WTC11 (cell line): ENCODE measurements around the gene POU2F3. TPM values are rescaled to one million over a fixed set of nuclear protein-coding genes. Genes with fewer than 3 reads are reported as not detected.

ENCODE experiments used
- ATAC-seq: fragments of 200-7000 bp; cut with Tn5 transposase; 2 replicates; pipeline ENCODE4 v1.10.0; 2021; ENCODE audit warnings: mild to moderate bottlenecking, moderate library complexity
- CTCF ChIA-PET: fragments of 300-600 bp; sonication (Branson Sonifier 250); formaldehyde crosslinking; loops from one replicate; lab custom pipeline; 2021; ENCODE audit warnings: antibody characterized with exemption; lab: Charles Lee
- POLR2A ChIA-PET: fragments of 350-600 bp; sonication (Branson Sonifier 250); formaldehyde crosslinking; loops from one replicate; lab custom pipeline; 2021; ENCODE audit warnings: antibody characterized with exemption; lab: Charles Lee
- DNase-seq: peaks from one replicate; pipeline ENCODE4 v3.0.0; 2021; ENCODE audit warnings: low spot score
- H3K27ac Mint-ChIP-seq: 2 replicates; pipeline ENCODE4 v1.8.0; 2021; ENCODE audit warnings: mixed read lengths
- H3K27me3 Mint-ChIP-seq: 2 replicates; pipeline ENCODE4 v1.8.0; 2021; ENCODE audit warnings: low read depth, mild to moderate bottlenecking, moderate library complexity, mixed read lengths
- H3K36me3 Mint-ChIP-seq: 2 replicates; pipeline ENCODE4 v1.8.0; 2021; ENCODE audit warnings: mixed read lengths
- H3K4me1 Mint-ChIP-seq: 2 replicates; pipeline ENCODE4 v1.8.0; 2022; ENCODE audit warnings: mixed read lengths
- H3K4me3 Mint-ChIP-seq: 2 replicates; pipeline ENCODE4 v1.8.0; 2021; ENCODE audit warnings: mild to moderate bottlenecking, moderate library complexity, mixed read lengths
- H3K9me3 Mint-ChIP-seq: 2 replicates; pipeline ENCODE4 v1.8.0; 2021; ENCODE audit warnings: mixed read lengths
- AR ChIP-seq: fragments of 250-450 bp; sonication (Bioruptor Pico); IDR thresholded peaks from 2 replicates; pipeline ENCODE4 v1.9.0; 2021; ENCODE audit warnings: mild to moderate bottlenecking
- ATF2 ChIP-seq: sonication (generic); formaldehyde crosslinking; IDR thresholded peaks from 2 replicates; pipeline ENCODE4 v1.8.1; 2022; ENCODE audit warnings: low read depth, missing genetic modification reagents, borderline replicate concordance
- CBFB ChIP-seq: sonication (generic); formaldehyde crosslinking; IDR thresholded peaks from 2 replicates; pipeline ENCODE4 v1.8.1; 2022; ENCODE audit warnings: mild to moderate bottlenecking, low read depth, missing genetic modification reagents
- ERG ChIP-seq: fragments of 250-450 bp; sonication (Bioruptor Pico); IDR thresholded peaks from 2 replicates; pipeline ENCODE4 v1.8.0; 2021; ENCODE audit warnings: mild to moderate bottlenecking
- GRHL2 ChIP-seq: fragments of 250-450 bp; sonication (Bioruptor Pico); IDR thresholded peaks from 2 replicates; pipeline ENCODE4 v1.8.0; 2022; ENCODE audit warnings: mild to moderate bottlenecking, moderate library complexity; ENCODE audit not compliant: insufficient replicate concordance, severe bottlenecking
- HMGXB4 ChIP-seq: sonication (generic); formaldehyde crosslinking; IDR thresholded peaks from 2 replicates; pipeline ENCODE4 v1.8.1; 2023; ENCODE audit warnings: mild to moderate bottlenecking, moderate library complexity, missing genetic modification reagents
- JAZF1 ChIP-seq: fragments of 250-450 bp; sonication (Bioruptor Pico); IDR thresholded peaks from 2 replicates; pipeline ENCODE4 v1.9.0; 2021; ENCODE audit warnings: moderate library complexity, mild to moderate bottlenecking, inconsistent platforms
- JUN ChIP-seq: sonication (generic); formaldehyde crosslinking; IDR thresholded peaks from 2 replicates; pipeline ENCODE4 v1.8.0; 2023; ENCODE audit warnings: mild to moderate bottlenecking, missing genetic modification reagents
- OVOL2 ChIP-seq: fragments of 250-450 bp; sonication (Bioruptor Pico); IDR thresholded peaks from 2 replicates; pipeline ENCODE4 v1.9.0; 2021; ENCODE audit warnings: mild to moderate bottlenecking, borderline replicate concordance
- SOX15 ChIP-seq: fragments of 250-450 bp; sonication (Bioruptor Pico); IDR thresholded peaks from 2 replicates; pipeline ENCODE4 v1.9.0; 2021; ENCODE audit warnings: mild to moderate bottlenecking
- SP1 ChIP-seq: sonication (generic); formaldehyde crosslinking; conservative IDR thresholded peaks from 2 replicates; pipeline ENCODE4 v1.8.1; 2022; ENCODE audit warnings: missing genetic modification reagents
- TEAD1 ChIP-seq: sonication (generic); formaldehyde crosslinking; IDR thresholded peaks from 2 replicates; pipeline ENCODE4 v1.8.0; 2022; ENCODE audit warnings: mild to moderate bottlenecking, missing genetic modification reagents
- USF1 ChIP-seq: sonication (generic); formaldehyde crosslinking; IDR thresholded peaks from 2 replicates; pipeline ENCODE4 v1.8.0; 2022; ENCODE audit warnings: mild to moderate bottlenecking, missing genetic modification reagents
- USF2 ChIP-seq: sonication (generic); formaldehyde crosslinking; IDR thresholded peaks from 2 replicates; pipeline ENCODE4 v1.8.1; 2023; ENCODE audit warnings: mild to moderate bottlenecking, missing genetic modification reagents, moderate library complexity
- ZNF396 ChIP-seq: fragments of 250-450 bp; sonication (Bioruptor Pico); IDR thresholded peaks from 2 replicates; pipeline ENCODE4 v1.8.0; 2021; ENCODE audit warnings: mild to moderate bottlenecking, moderate library complexity, borderline replicate concordance
- ZNF425 ChIP-seq: fragments of 250-450 bp; sonication (Bioruptor Pico); conservative IDR thresholded peaks from 2 replicates; pipeline ENCODE4 v1.9.0; 2021; ENCODE audit warnings: mild to moderate bottlenecking
- ZSCAN18 ChIP-seq: fragments of 250-450 bp; sonication (Bioruptor Pico); IDR thresholded peaks from 2 replicates; pipeline ENCODE4 v2.1.2; 2022; ENCODE audit warnings: mild to moderate bottlenecking, moderate library complexity
- total RNA-seq: library from RNA; stranded (reverse); gene quantifications from 3 replicates; pipeline ENCODE4 v1.2.3, GENCODE V29; 2021

The POU2F3 gene
- total RNA-seq, 1 experiment from 2014 or later = 0.61 TPM

- Mint-ChIP-seq H3K27ac (no peak overlapping the region), H3K36me3 (no peaks in the 10 kb centered on the region), H3K27me3 (peaks cover 94% of the 10 kb centered on the region), H3K4me1 (peaks cover 26% of the 10 kb centered on the region), H3K9me3 (no peaks in the 10 kb centered on the region), H3K4me3 (peak overlapping the region; percentile 79)
- ChIA-PET POLR2A (no interaction called here), CTCF (interaction anchor here (1.6 to 5.0 kb wide), 6 partner anchors 17 to 91 kb away, joined by 4 to 28 read pairs (median 14); no protein-coding TSS in a partner anchor)
- ATAC-seq = peak; percentile 3; the same call in 1 of the 2 replicates
- DNase-seq = no peak
- no peak for TF ChIP-seq ZNF425
- TF ChIP-seq OVOL2 (CRISPR knock-in tag) = no peak
- TF ChIP-seq ERG = no peak
Observed at GRCh38 chr11:120211522-120212258, 28.2 kb upstream of the POU2F3 start.

GRCh38 chr11:120212259-120212878 is 27.6 kb upstream of the POU2F3 start:
- CTCF ChIA-PET = interaction anchor here (0.7 to 5.0 kb wide), 10 partner anchors 12 to 91 kb away, joined by 3 to 28 read pairs (median 6); partner anchors contain the start of gene POU2F3
- no peak for DNase-seq
- POLR2A ChIA-PET = interaction anchor here (0.6 to 1.1 kb wide), 2 partner anchors 8 to 33 kb away, joined by 3 to 4 read pairs; no protein-coding TSS in a partner anchor
- no peak for ATAC-seq
- no peak overlapping the region for H3K27ac Mint-ChIP-seq
- H3K4me1 Mint-ChIP-seq = peaks cover 26% of the 10 kb centered on the region
- H3K4me3 Mint-ChIP-seq = peak overlapping the region; percentile 34; the same call in 1 of the 2 replicates
- H3K9me3 Mint-ChIP-seq = no peaks in the 10 kb centered on the region
- H3K36me3 Mint-ChIP-seq = no peaks in the 10 kb centered on the region
- TF ChIP-seq USF1 (no peak), ZNF396 (CRISPR knock-in tag) (no peak), CBFB (CRISPR knock-in tag) (no peak), JAZF1 (CRISPR knock-in tag) (no peak), JUN (CRISPR knock-in tag) (no peak), HMGXB4 (no peak), AR (CRISPR knock-in tag) (no peak), ZSCAN18 (CRISPR knock-in tag) (no peak), USF2 (no peak), ATF2 (CRISPR knock-in tag) (no peak), SP1 (no peak), TEAD1 (CRISPR knock-in tag) (no peak), SOX15 (CRISPR knock-in tag) (no peak), GRHL2 (CRISPR knock-in tag) (no peak)
- TF ChIP-seq, all 79 proteins: peak for 0
- peaks cover 94% of the 10 kb centered on the region for H3K27me3 Mint-ChIP-seq
